OCI-LY7 (cell line): ENCODE measurements around the gene OR10G7.

ENCODE experiments used
- EZH2phosphoT487 ChIP-seq: fragments of 200-600 bp; sonication (generic); IDR thresholded peaks from 2 replicates; pipeline ENCODE4 v1.6.1; 2018; ENCODE audit warnings: low read depth, borderline replicate concordance, mild to moderate bottlenecking, mixed run types, antibody characterized with exemption, low read length, moderate library complexity, mixed read lengths
- TF ChIP-seq, protein P1 (sequence below): fragments of 200-600 bp; sonication (generic); conservative IDR thresholded peaks from 2 replicates; pipeline ENCODE4 v1.5.1; 2014; ENCODE audit warnings: mild to moderate bottlenecking, antibody characterized with exemption, low read length, moderate library complexity, mixed read lengths

- TF ChIP-seq, protein P1, sequence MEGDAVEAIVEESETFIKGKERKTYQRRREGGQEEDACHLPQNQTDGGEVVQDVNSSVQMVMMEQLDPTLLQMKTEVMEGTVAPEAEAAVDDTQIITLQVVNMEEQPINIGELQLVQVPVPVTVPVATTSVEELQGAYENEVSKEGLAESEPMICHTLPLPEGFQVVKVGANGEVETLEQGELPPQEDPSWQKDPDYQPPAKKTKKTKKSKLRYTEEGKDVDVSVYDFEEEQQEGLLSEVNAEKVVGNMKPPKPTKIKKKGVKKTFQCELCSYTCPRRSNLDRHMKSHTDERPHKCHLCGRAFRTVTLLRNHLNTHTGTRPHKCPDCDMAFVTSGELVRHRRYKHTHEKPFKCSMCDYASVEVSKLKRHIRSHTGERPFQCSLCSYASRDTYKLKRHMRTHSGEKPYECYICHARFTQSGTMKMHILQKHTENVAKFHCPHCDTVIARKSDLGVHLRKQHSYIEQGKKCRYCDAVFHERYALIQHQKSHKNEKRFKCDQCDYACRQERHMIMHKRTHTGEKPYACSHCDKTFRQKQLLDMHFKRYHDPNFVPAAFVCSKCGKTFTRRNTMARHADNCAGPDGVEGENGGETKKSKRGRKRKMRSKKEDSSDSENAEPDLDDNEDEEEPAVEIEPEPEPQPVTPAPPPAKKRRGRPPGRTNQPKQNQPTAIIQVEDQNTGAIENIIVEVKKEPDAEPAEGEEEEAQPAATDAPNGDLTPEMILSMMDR, result no peak
- TF ChIP-seq EZH2phosphoT487, result no peak
These were observed 2.3 kb upstream of the OR10G7 start for GRCh38 chr11:124043420-124043819.
